HCT116 (cell line): Measurements from ENCODE around the gene USF2. TPM values are rescaled to one million over a fixed set of nuclear protein-coding genes. Genes with fewer than 3 reads are reported as not detected.

Experiments used
- ATAC-seq: fragments of 200-7000 bp; cut with Tn5 transposase; 2 replicates; pipeline ENCODE4 v1.9.1; 2020; ENCODE audit warnings: mild to moderate bottlenecking, moderate library complexity
- BruUV-seq: library from RNA; stranded (reverse); fragments of 400-500 nt; replicated peaks from 2 replicates; lab custom pipeline; 2021; lab: Mats Ljungman, UMichigan
- CTCF ChIA-PET: fragments of 300-600 bp; sonication (Branson Sonifier 250); formaldehyde crosslinking; loops from one replicate; lab custom pipeline; 2021; ENCODE audit warnings: antibody characterized with exemption; lab: Charles Lee
- POLR2A ChIA-PET: fragments of 300-600, 350-600 bp; sonication (Branson Sonifier 250); formaldehyde crosslinking; loops from one replicate; lab custom pipeline; 2021; ENCODE audit warnings: antibody characterized with exemption; lab: Charles Lee
- RAD21 ChIA-PET, 2 experiments: fragments of 300-600 bp; sonication (Branson Sonifier 250); formaldehyde crosslinking; loops; one replicate each; lab custom pipeline; 2023; ENCODE audit warnings: low total read pairs in 2 of 2; ENCODE audit not compliant: uncharacterized antibody in 2 of 2, unreplicated experiment in 2 of 2, low non-redundant PET in 1 of 2; lab: Charles Lee
- DNase-seq: peaks from one replicate; pipeline ENCODE4 v3.0.0-alpha.2; 2010; ENCODE audit warnings: low read depth, low spot score
- H2AFZ ChIP-seq: fragments of 200-600 bp; shearing (Covaris generic), sonication (generic); 2 replicates; pipeline ENCODE4 v1.6.1; 2017; ENCODE audit warnings: low read depth, mixed run types, mixed read lengths, antibody characterized with exemption, low read length; ENCODE audit not compliant: poor library complexity, severe bottlenecking
- H3K27ac ChIP-seq: 2 replicates; pipeline ENCODE4 v1.5.1; 2012; ENCODE audit warnings: low read depth, low read length
- H3K27me3 ChIP-seq: fragments of 200-600 bp; sonication (generic); 2 replicates; pipeline ENCODE4 v1.6.1; 2016; ENCODE audit warnings: mixed run types, low read length, mixed read lengths; ENCODE audit not compliant: insufficient read depth
- H3K36me3 ChIP-seq, 2 experiments: fragments of 200-500 bp in 1 of 2; fragments of 200-600 bp in 1 of 2; sonication (Bioruptor generic) in 1 of 2; sonication (generic) in 1 of 2; 2 replicates each; pipeline versions ENCODE4 v1.5.1 to v1.6.1; 2014 to 2016; ENCODE audit warnings: low read length in 2 of 2, inconsistent platforms in 1 of 2, mixed read lengths in 1 of 2, mixed run types in 1 of 2; ENCODE audit not compliant: insufficient read depth in 2 of 2, control insufficient read depth in 1 of 2
- H3K4me1 ChIP-seq, 2 experiments: fragments of 200-600 bp in 1 of 2; sonication (generic) in 1 of 2; 2 replicates each; pipeline versions ENCODE4 v1.5.1 to v1.6.1; 2012 to 2017; ENCODE audit warnings: low read length in 2 of 2, inconsistent platforms in 1 of 2, mild to moderate bottlenecking in 1 of 2, mixed read lengths in 1 of 2, mixed run types in 1 of 2, moderate library complexity in 1 of 2; ENCODE audit not compliant: insufficient read depth in 2 of 2, control insufficient read depth in 1 of 2
- H3K4me2 ChIP-seq: fragments of 200-600 bp; sonication (generic); 2 replicates; pipeline ENCODE4 v1.6.1; 2017; ENCODE audit warnings: mixed run types, low read length, mixed read lengths
- H3K4me3 ChIP-seq, 2 experiments: fragments of 200-600 bp in 1 of 2; sonication (generic) in 1 of 2; replicated peaks in 1 of 2; 2 replicates each; pipeline ENCODE4 v1.5.1; 2011 to 2016; ENCODE audit warnings: low read length in 2 of 2, control low read depth in 1 of 2, low read depth in 1 of 2, mild to moderate bottlenecking in 1 of 2, mixed read lengths in 1 of 2, mixed run types in 1 of 2
- H3K79me2 ChIP-seq: fragments of 200-600 bp; sonication (generic); 2 replicates; pipeline ENCODE4 v1.6.1; 2017; ENCODE audit warnings: mild to moderate bottlenecking, mixed run types, low read length, moderate library complexity, mixed read lengths; ENCODE audit not compliant: insufficient read depth
- H3K9ac ChIP-seq: fragments of 200-600 bp; sonication (generic); 2 replicates; pipeline ENCODE4 v1.6.1; 2016; ENCODE audit warnings: low read length, mixed read lengths
- H3K9me2 ChIP-seq: fragments of 200-600 bp; sonication (generic), shearing (Covaris generic); 2 replicates; pipeline ENCODE4 v1.6.1; 2017; ENCODE audit warnings: mixed run types, mild to moderate bottlenecking, moderate library complexity; ENCODE audit not compliant: insufficient read depth
- H3K9me3 ChIP-seq, 2 experiments: fragments of 200-500 bp in 1 of 2; fragments of 200-600 bp in 1 of 2; sonication (Bioruptor generic) in 1 of 2; sonication (generic) in 1 of 2; 2 replicates each; pipeline ENCODE4 v1.6.1; 2014 to 2017; ENCODE audit warnings: low read length in 2 of 2, mixed read lengths in 2 of 2, inconsistent platforms in 1 of 2, low read depth in 1 of 2, mild to moderate bottlenecking in 1 of 2, mixed run types in 1 of 2, moderate library complexity in 1 of 2; ENCODE audit not compliant: control insufficient read depth in 1 of 2, insufficient read depth in 1 of 2
- H4K20me1 ChIP-seq: fragments of 200-600 bp; sonication (generic), shearing (Covaris generic); 2 replicates; pipeline ENCODE4 v1.6.1; 2017; ENCODE audit warnings: mixed run types, mild to moderate bottlenecking, moderate library complexity; ENCODE audit not compliant: insufficient read depth
- ATF3 ChIP-seq: IDR thresholded peaks from 2 replicates; pipeline ENCODE4 v1.6.1; 2012
- CEBPB ChIP-seq: IDR thresholded peaks from 2 replicates; pipeline ENCODE4 v1.6.1; 2012; ENCODE audit warnings: low read depth
- EGR1 ChIP-seq: IDR thresholded peaks from 2 replicates; pipeline ENCODE4 v1.6.1; 2012; ENCODE audit warnings: low read depth
- ELF1 ChIP-seq: IDR thresholded peaks from 2 replicates; pipeline ENCODE4 v1.6.1; 2012; ENCODE audit warnings: low read depth, borderline replicate concordance
- EZH2 ChIP-seq: fragments of 200-600 bp; sonication (generic); IDR thresholded peaks from 2 replicates; pipeline ENCODE4 v1.6.1; 2017; ENCODE audit warnings: antibody characterized with exemption, mixed run types
- EZH2phosphoT487 ChIP-seq: fragments of 200-600 bp; IDR thresholded peaks from 2 replicates; pipeline ENCODE4 v1.6.1; 2018; ENCODE audit warnings: antibody characterized with exemption, borderline replicate concordance
- FOSL1 ChIP-seq: IDR thresholded peaks from 2 replicates; pipeline ENCODE4 v1.6.1; 2012; ENCODE audit warnings: low read depth
- JUND ChIP-seq: IDR thresholded peaks from 2 replicates; pipeline ENCODE4 v1.6.1; 2012
- POLR2A ChIP-seq: IDR thresholded peaks from 2 replicates; pipeline ENCODE4 v1.7.0; 2011; ENCODE audit warnings: borderline replicate concordance; ENCODE audit not compliant: insufficient read depth, insufficient read length; ENCODE audit errors: extremely low read depth
- POLR2AphosphoS5 ChIP-seq: IDR thresholded peaks from 2 replicates; pipeline ENCODE4 v1.6.1; 2011; ENCODE audit warnings: mild to moderate bottlenecking, low read depth, low read length, moderate library complexity
- SIN3A ChIP-seq: IDR thresholded peaks from 2 replicates; pipeline ENCODE4 v1.6.1; 2012; ENCODE audit warnings: low read depth
- SP1 ChIP-seq: IDR thresholded peaks from 2 replicates; pipeline ENCODE4 v1.6.1; 2012; ENCODE audit warnings: low read depth
- SRF ChIP-seq: IDR thresholded peaks from 2 replicates; pipeline ENCODE4 v1.6.1; 2012; ENCODE audit warnings: low read depth
- TCF7L2 ChIP-seq: IDR thresholded peaks from 2 replicates; pipeline ENCODE4 v1.7.0; 2011; ENCODE audit warnings: borderline replicate concordance, inconsistent platforms; ENCODE audit not compliant: insufficient read depth, insufficient read length; ENCODE audit errors: extremely low read depth
- YY1 ChIP-seq: IDR thresholded peaks from 2 replicates; pipeline ENCODE4 v1.6.1; 2011; ENCODE audit warnings: low read length, low read depth, moderate library complexity, mild to moderate bottlenecking; ENCODE audit not compliant: insufficient replicate concordance; ENCODE audit errors: extremely low read depth
- ZFX ChIP-seq: fragments of 450-650 bp; IDR thresholded peaks from 2 replicates; pipeline ENCODE4 v1.6.1; 2017
- intact Hi-C: fragments of 100-400 bp; cut with micrococcal nuclease; formaldehyde crosslinking; loops from 2 replicates; pipeline ENCODE4 v1.10.0; 2022
- total RNA-seq: library from RNA; stranded (reverse); gene quantifications from one replicate; pipeline ENCODE4 v1.2.1, GENCODE V29; 2021; ENCODE audit not compliant: unreplicated experiment
- TF ChIP-seq, protein P1 (sequence below): IDR thresholded peaks from 2 replicates; pipeline ENCODE4 v1.6.1; 2012
- TF ChIP-seq, protein P2 (sequence below), 3 experiments: fragments of 200-600 bp in 1 of 3; sonication (generic) in 1 of 3; IDR thresholded peaks in 2 of 3; conservative IDR thresholded peaks in 1 of 3; 2 replicates each; pipeline ENCODE4 v1.5.1; 2012 to 2017; ENCODE audit warnings: low read depth in 2 of 3, low read length in 2 of 3, antibody characterized with exemption in 1 of 3, borderline replicate concordance in 1 of 3, control low read depth in 1 of 3, mild to moderate bottlenecking in 1 of 3, mixed read lengths in 1 of 3, mixed run types in 1 of 3, moderate library complexity in 1 of 3; ENCODE audit not compliant: insufficient read depth in 1 of 3
- TF ChIP-seq, protein P3 (sequence below): IDR thresholded peaks from 2 replicates; pipeline ENCODE4 v1.6.1; 2012; ENCODE audit warnings: low read depth

The USF2 gene
- total RNA-seq, 1 experiment from 2014 or later, result 98.4 TPM

- TF ChIP-seq EZH2phosphoT487 (no peak), SRF (no peak), ATF3 (no peak), POLR2AphosphoS5 (no peak), CEBPB (no peak), JUND (no peak), ELF1 (no peak), FOSL1 (no peak), EGR1 (no peak), ZFX (no peak), SP1 (no peak), SIN3A (no peak), TCF7L2 (no peak), YY1 (no peak), EZH2 (no peak), POLR2A (no peak)
- TF ChIP-seq, protein P1, sequence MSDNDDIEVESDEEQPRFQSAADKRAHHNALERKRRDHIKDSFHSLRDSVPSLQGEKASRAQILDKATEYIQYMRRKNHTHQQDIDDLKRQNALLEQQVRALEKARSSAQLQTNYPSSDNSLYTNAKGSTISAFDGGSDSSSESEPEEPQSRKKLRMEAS, result no peak
- TF ChIP-seq, protein P2, sequence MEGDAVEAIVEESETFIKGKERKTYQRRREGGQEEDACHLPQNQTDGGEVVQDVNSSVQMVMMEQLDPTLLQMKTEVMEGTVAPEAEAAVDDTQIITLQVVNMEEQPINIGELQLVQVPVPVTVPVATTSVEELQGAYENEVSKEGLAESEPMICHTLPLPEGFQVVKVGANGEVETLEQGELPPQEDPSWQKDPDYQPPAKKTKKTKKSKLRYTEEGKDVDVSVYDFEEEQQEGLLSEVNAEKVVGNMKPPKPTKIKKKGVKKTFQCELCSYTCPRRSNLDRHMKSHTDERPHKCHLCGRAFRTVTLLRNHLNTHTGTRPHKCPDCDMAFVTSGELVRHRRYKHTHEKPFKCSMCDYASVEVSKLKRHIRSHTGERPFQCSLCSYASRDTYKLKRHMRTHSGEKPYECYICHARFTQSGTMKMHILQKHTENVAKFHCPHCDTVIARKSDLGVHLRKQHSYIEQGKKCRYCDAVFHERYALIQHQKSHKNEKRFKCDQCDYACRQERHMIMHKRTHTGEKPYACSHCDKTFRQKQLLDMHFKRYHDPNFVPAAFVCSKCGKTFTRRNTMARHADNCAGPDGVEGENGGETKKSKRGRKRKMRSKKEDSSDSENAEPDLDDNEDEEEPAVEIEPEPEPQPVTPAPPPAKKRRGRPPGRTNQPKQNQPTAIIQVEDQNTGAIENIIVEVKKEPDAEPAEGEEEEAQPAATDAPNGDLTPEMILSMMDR (IDR thresholded peaks at IDR 0.05 in 2 of 3, conservative IDR thresholded peaks at IDR 0.05 in 1 of 3; ENCODE audit: borderline replicate concordance in 1 of 3, insufficient read depth in 1 of 3, low read depth in 2 of 3, low read length in 2 of 3), result no peak
- TF ChIP-seq, protein P3, sequence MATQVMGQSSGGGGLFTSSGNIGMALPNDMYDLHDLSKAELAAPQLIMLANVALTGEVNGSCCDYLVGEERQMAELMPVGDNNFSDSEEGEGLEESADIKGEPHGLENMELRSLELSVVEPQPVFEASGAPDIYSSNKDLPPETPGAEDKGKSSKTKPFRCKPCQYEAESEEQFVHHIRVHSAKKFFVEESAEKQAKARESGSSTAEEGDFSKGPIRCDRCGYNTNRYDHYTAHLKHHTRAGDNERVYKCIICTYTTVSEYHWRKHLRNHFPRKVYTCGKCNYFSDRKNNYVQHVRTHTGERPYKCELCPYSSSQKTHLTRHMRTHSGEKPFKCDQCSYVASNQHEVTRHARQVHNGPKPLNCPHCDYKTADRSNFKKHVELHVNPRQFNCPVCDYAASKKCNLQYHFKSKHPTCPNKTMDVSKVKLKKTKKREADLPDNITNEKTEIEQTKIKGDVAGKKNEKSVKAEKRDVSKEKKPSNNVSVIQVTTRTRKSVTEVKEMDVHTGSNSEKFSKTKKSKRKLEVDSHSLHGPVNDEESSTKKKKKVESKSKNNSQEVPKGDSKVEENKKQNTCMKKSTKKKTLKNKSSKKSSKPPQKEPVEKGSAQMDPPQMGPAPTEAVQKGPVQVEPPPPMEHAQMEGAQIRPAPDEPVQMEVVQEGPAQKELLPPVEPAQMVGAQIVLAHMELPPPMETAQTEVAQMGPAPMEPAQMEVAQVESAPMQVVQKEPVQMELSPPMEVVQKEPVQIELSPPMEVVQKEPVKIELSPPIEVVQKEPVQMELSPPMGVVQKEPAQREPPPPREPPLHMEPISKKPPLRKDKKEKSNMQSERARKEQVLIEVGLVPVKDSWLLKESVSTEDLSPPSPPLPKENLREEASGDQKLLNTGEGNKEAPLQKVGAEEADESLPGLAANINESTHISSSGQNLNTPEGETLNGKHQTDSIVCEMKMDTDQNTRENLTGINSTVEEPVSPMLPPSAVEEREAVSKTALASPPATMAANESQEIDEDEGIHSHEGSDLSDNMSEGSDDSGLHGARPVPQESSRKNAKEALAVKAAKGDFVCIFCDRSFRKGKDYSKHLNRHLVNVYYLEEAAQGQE, result no peak
- TF ChIP-seq, all 23 proteins: peak for 0
- H3K36me3 ChIP-seq, result no peaks in the 10 kb centered on the region
- ChIA-PET CTCF (no interaction called here), POLR2A (no interaction called here), RAD21 (no interaction called here)
- no peak overlapping the region for H3K27ac ChIP-seq
- H3K9me2 ChIP-seq, result no peaks in the 10 kb centered on the region
- no peak for ATAC-seq
- BruUV-seq, result no TSS peak
- no peak overlapping the region for H3K4me3 ChIP-seq
- H3K27me3 ChIP-seq, result no peaks in the 10 kb centered on the region
- H2AFZ ChIP-seq, result no peak overlapping the region
- no peak overlapping the region for H3K4me2 ChIP-seq
- intact Hi-C loops, result no loop called here
- no peak for DNase-seq
- peaks cover 4 to 10% of the 10 kb centered on the region in 2 experiments; a peak in 1 of 4 replicates for H3K9me3 ChIP-seq
- H4K20me1 ChIP-seq, result no peaks in the 10 kb centered on the region
- no peaks in the 10 kb centered on the region for H3K79me2 ChIP-seq
- H3K4me1 ChIP-seq, result no peaks in the 10 kb centered on the region
- H3K9ac ChIP-seq, result no peak overlapping the region
Observed at GRCh38 chr19:35232912-35233311, 35.9 kb upstream of the USF2 start.
